GM23338 (cell line): ENCODE measurements around the gene CFAP70. TPM values are rescaled to one million over a fixed set of nuclear protein-coding genes. Genes with fewer than 3 reads are reported as not detected.
A peak's percentile ranks its signal among the peaks of the same experiment; 100 is the strongest.

Experiments used
- ATAC-seq: fragments of 200-7000 bp; cut with Tn5 transposase; 3 replicates; pipeline ENCODE4 v1.9.1; 2020
- DNase-seq: peaks from one replicate; pipeline ENCODE4 v3.0.0-alpha.2; 2015; ENCODE audit warnings: low spot score
- H2AFZ ChIP-seq: fragments of 200-600 bp; sonication (generic); 2 replicates; pipeline ENCODE4 v1.8.0; 2016; ENCODE audit warnings: antibody characterized with exemption, mild to moderate bottlenecking, moderate library complexity
- H3F3A ChIP-seq: fragments of 200-600 bp; sonication (generic); replicated peaks from 2 replicates; pipeline ENCODE4 v1.8.0; 2017; ENCODE audit warnings: antibody characterized with exemption, mixed run types, low read depth
- H3K27ac ChIP-seq: fragments of 200-600 bp; sonication (generic); 2 replicates; pipeline ENCODE4 v1.6.1; 2016; ENCODE audit warnings: low read depth
- H3K27me3 ChIP-seq: fragments of 200-600 bp; sonication (generic); 2 replicates; pipeline ENCODE4 v1.8.0; 2016; ENCODE audit warnings: mild to moderate bottlenecking, mixed run types, moderate library complexity; ENCODE audit not compliant: insufficient read depth
- H3K36me3 ChIP-seq: fragments of 200-600 bp; sonication (generic); 2 replicates; pipeline ENCODE4 v1.8.0; 2016; ENCODE audit warnings: mild to moderate bottlenecking; ENCODE audit not compliant: insufficient read depth
- H3K4me1 ChIP-seq: fragments of 200-600 bp; sonication (generic); 2 replicates; pipeline ENCODE4 v1.8.0; 2016; ENCODE audit warnings: mild to moderate bottlenecking, moderate library complexity; ENCODE audit not compliant: insufficient read depth
- H3K4me2 ChIP-seq: fragments of 200-600 bp; sonication (generic); 2 replicates; pipeline ENCODE4 v1.7.1; 2017; ENCODE audit warnings: mixed run types
- H3K4me3 ChIP-seq: fragments of 200-600 bp; sonication (generic); 2 replicates; pipeline ENCODE4 v1.6.1; 2016; ENCODE audit warnings: mixed run types
- H3K79me2 ChIP-seq: fragments of 200-600 bp; sonication (generic); replicated peaks from 2 replicates; pipeline ENCODE4 v1.8.0; 2017; ENCODE audit warnings: mild to moderate bottlenecking; ENCODE audit not compliant: insufficient read depth
- H3K9me2 ChIP-seq: fragments of 200-600 bp; sonication (generic); 2 replicates; pipeline ENCODE4 v1.8.0; 2017; ENCODE audit not compliant: insufficient read depth
- H4K20me1 ChIP-seq: fragments of 200-600 bp; sonication (generic); replicated peaks from 2 replicates; pipeline ENCODE4 v1.8.0; 2017; ENCODE audit warnings: mild to moderate bottlenecking; ENCODE audit not compliant: insufficient read depth
- H3K27ac Mint-ChIP-seq: 2 replicates; pipeline ENCODE4 v1.8.0; 2020; ENCODE audit warnings: inconsistent platforms, mild to moderate bottlenecking, moderate library complexity, mixed read lengths
- H3K27me3 Mint-ChIP-seq: 3 replicates; pipeline ENCODE4 v1.8.0; 2022; ENCODE audit warnings: low read depth, mild to moderate bottlenecking, moderate library complexity, mixed read lengths, inconsistent platforms; ENCODE audit not compliant: insufficient read depth, poor library complexity
- H3K36me3 Mint-ChIP-seq: 3 replicates; pipeline ENCODE4 v1.8.0; 2021; ENCODE audit warnings: low read depth, mild to moderate bottlenecking, inconsistent platforms, moderate library complexity, mixed read lengths
- H3K4me1 Mint-ChIP-seq: 3 replicates; pipeline ENCODE4 v1.8.0; 2020; ENCODE audit warnings: mild to moderate bottlenecking, inconsistent platforms, mixed read lengths
- H3K4me3 Mint-ChIP-seq: 3 replicates; pipeline ENCODE4 v1.8.0; 2021; ENCODE audit warnings: moderate library complexity, mild to moderate bottlenecking, inconsistent platforms, mixed read lengths
- H3K9me3 Mint-ChIP-seq: 3 replicates; pipeline ENCODE4 v1.8.0; 2020; ENCODE audit warnings: moderate library complexity, mild to moderate bottlenecking, inconsistent platforms, mixed read lengths
- CREB1 ChIP-seq: fragments of 250-450 bp; sonication (Bioruptor Pico); IDR thresholded peaks from 2 replicates; pipeline ENCODE4 v1.5.0; 2020; ENCODE audit warnings: low read depth, mild to moderate bottlenecking, moderate library complexity
- CTCF ChIP-seq, 2 experiments: fragments of 200-600 bp in 1 of 2; sonication (generic) in 1 of 2; conservative IDR thresholded peaks; 2 replicates each; pipeline versions ENCODE4 v1.5.1 to v1.6.1; 2016 to 2017; ENCODE audit warnings: antibody characterized with exemption in 2 of 2, low read depth in 2 of 2, mild to moderate bottlenecking in 2 of 2, moderate library complexity in 1 of 2
- EZH2 ChIP-seq: fragments of 200-600 bp; sonication (generic); IDR thresholded peaks from one replicate; pipeline ENCODE4 v1.8.0; 2017; ENCODE audit warnings: antibody characterized with exemption, mild to moderate bottlenecking, low read depth; ENCODE audit not compliant: unreplicated experiment
- NANOG ChIP-seq: IDR thresholded peaks from 2 replicates; pipeline ENCODE4 v1.6.1; 2016; ENCODE audit warnings: antibody characterized with exemption, borderline replicate concordance
- ZNF331 ChIP-seq: fragments of 250-450 bp; sonication (Bioruptor Pico); IDR thresholded peaks from 2 replicates; pipeline ENCODE4 v1.5.0; 2020; ENCODE audit warnings: low read depth, mild to moderate bottlenecking, moderate library complexity
- polyA plus RNA-seq: library from polyadenylated mRNA; unstranded; fragments of >200 nt; fragmentation: Nextera tagmentation; extraction: Ambion mirVana; gene quantifications from 2 replicates; pipeline ENCODE4 v1.2.1, GENCODE V29; 2016
- total RNA-seq: library from RNA; depleted of rRNA; stranded (reverse); fragments of >200 nt; shearing (Covaris generic); gene quantifications from 2 replicates; pipeline ENCODE4 v1.2.3, GENCODE V29; 2014
- TF ChIP-seq, protein P1 (sequence below): IDR thresholded peaks from one replicate; pipeline ENCODE4 v1.6.1; 2018; ENCODE audit warnings: antibody characterized with exemption; ENCODE audit not compliant: unreplicated experiment

CFAP70 gene
- total and polyA plus RNA-seq, 2 experiments from 2014 or later, result 0.17 to 0.24 TPM

DNA sequence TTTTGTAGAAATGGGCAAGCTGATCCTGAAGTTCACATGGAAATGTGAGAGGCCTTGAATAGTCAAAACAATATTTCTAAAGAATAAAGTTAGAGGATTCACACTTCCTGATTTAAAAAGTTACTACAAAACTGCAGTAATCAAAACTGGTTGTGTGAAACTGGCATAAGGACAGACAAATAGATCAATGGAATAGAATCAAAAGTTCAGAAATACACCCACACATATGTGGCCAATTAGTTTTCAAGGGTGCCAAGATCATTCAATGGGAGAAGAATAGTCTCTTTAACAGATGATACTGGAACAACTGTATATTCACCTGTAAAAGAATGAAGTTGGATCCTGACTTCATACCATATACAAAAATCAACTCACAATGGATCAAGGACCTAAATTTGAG is 139.3 kb downstream of the CFAP70 start:
- no peak overlapping the region for H2AFZ ChIP-seq
- H3K27ac ChIP-seq, result no peak overlapping the region
- no peaks in the 10 kb centered on the region for H3K79me2 ChIP-seq
- H3K4me3 Mint-ChIP-seq, result no peak overlapping the region
- no peaks in the 10 kb centered on the region for H3K9me2 ChIP-seq
- no peaks in the 10 kb centered on the region for H3K4me1 Mint-ChIP-seq
- H4K20me1 ChIP-seq, result no peaks in the 10 kb centered on the region
- H3K27me3 Mint-ChIP-seq, result no peaks in the 10 kb centered on the region
- H3K4me3 ChIP-seq, result no peak overlapping the region
- DNase-seq (no peak), ATAC-seq (no peak)
- no peaks in the 10 kb centered on the region for H3F3A ChIP-seq
- H3K36me3 ChIP-seq, result no peaks in the 10 kb centered on the region
- no peak overlapping the region for H3K27ac Mint-ChIP-seq
- H3K36me3 Mint-ChIP-seq, result peaks cover 3% of the 10 kb centered on the region; the same call in 2 of the 3 replicates
- H3K27me3 ChIP-seq, result no peaks in the 10 kb centered on the region
- TF ChIP-seq ZNF331 (CRISPR knock-in tag) (no peak), EZH2 (no peak), CREB1 (CRISPR knock-in tag) (no peak), NANOG (no peak)
- TF ChIP-seq, protein P1, sequence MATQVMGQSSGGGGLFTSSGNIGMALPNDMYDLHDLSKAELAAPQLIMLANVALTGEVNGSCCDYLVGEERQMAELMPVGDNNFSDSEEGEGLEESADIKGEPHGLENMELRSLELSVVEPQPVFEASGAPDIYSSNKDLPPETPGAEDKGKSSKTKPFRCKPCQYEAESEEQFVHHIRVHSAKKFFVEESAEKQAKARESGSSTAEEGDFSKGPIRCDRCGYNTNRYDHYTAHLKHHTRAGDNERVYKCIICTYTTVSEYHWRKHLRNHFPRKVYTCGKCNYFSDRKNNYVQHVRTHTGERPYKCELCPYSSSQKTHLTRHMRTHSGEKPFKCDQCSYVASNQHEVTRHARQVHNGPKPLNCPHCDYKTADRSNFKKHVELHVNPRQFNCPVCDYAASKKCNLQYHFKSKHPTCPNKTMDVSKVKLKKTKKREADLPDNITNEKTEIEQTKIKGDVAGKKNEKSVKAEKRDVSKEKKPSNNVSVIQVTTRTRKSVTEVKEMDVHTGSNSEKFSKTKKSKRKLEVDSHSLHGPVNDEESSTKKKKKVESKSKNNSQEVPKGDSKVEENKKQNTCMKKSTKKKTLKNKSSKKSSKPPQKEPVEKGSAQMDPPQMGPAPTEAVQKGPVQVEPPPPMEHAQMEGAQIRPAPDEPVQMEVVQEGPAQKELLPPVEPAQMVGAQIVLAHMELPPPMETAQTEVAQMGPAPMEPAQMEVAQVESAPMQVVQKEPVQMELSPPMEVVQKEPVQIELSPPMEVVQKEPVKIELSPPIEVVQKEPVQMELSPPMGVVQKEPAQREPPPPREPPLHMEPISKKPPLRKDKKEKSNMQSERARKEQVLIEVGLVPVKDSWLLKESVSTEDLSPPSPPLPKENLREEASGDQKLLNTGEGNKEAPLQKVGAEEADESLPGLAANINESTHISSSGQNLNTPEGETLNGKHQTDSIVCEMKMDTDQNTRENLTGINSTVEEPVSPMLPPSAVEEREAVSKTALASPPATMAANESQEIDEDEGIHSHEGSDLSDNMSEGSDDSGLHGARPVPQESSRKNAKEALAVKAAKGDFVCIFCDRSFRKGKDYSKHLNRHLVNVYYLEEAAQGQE, result no peak
- no peaks in the 10 kb centered on the region for H3K9me3 Mint-ChIP-seq
- no peak overlapping the region for H3K4me2 ChIP-seq
- H3K4me1 ChIP-seq, result no peaks in the 10 kb centered on the region

DNA sequence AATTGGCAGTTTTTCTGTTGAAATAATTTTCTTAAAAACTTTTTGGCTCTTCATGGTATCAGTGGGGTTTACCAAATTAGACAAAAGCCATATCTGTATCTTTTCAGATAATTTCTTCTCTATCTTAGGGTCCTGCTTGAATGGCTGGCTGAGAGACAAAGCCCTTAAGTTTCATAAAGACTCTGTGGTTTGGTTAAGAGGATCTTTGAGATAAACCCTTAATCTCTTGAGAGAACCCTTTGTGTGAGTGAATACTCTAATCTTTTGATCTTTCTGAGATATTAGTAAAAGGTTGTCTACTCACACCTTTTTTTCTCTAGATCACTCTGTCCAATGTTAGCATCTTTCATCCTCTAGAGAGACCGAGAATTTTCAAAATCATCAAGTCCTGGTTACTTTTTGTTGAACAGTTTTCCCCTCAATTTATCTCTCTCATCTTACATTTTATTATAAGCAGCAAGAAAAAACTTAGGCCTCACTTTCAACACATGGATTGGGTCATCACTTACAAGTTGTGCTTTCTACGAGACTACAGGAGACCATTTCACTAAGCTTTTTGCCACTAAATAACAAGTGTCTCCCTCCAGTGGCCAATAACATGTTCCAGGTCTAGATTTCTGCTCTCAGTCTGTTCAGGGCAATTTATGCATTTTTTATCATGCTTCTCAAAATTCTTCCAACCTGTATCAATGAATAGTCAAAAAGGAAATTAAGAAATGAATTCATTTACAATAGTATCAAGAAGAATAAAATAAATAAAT is 140.1 kb downstream of the CFAP70 start:
- H3K79me2 ChIP-seq, result no peaks in the 10 kb centered on the region
- Mint-ChIP-seq H3K27me3 (no peaks in the 10 kb centered on the region), H3K4me1 (no peaks in the 10 kb centered on the region), H3K27ac (no peak overlapping the region), H3K36me3 (peaks cover 3% of the 10 kb centered on the region; the same call in 2 of the 3 replicates), H3K9me3 (no peaks in the 10 kb centered on the region), H3K4me3 (no peak overlapping the region)
- no peaks in the 10 kb centered on the region for H3F3A ChIP-seq
- TF ChIP-seq CREB1 (CRISPR knock-in tag) (no peak), NANOG (no peak), CTCF (conservative IDR thresholded peaks at IDR 0.05; ENCODE audit: low read depth in 2 of 2) (peak; percentile 60 to 68)
- H3K4me1 ChIP-seq, result no peaks in the 10 kb centered on the region
- no peaks in the 10 kb centered on the region for H3K27me3 ChIP-seq
- H3K4me2 ChIP-seq, result no peak overlapping the region
- no peaks in the 10 kb centered on the region for H3K9me2 ChIP-seq
- ATAC-seq (peak; percentile 34; the same call in 2 of the 3 replicates), DNase-seq (peak; percentile 52)
- H3K4me3 ChIP-seq, result no peak overlapping the region
- H4K20me1 ChIP-seq, result no peaks in the 10 kb centered on the region
- H2AFZ ChIP-seq, result no peak overlapping the region
- no peak overlapping the region for H3K27ac ChIP-seq
- H3K36me3 ChIP-seq, result no peaks in the 10 kb centered on the region
